Measurements from ENCODE around the gene OR6C6. TPM values are rescaled to one million over a fixed set of nuclear protein-coding genes. Genes with fewer than 3 reads are reported as not detected.
"Not testable (repeated sequence)": the region's sequence is repeated elsewhere in the genome, so short reads cannot be mapped to it uniquely, and the experiment has no call there.

OR6C6 gene
- not detected in 2 replicates for total RNA-seq

DNA sequence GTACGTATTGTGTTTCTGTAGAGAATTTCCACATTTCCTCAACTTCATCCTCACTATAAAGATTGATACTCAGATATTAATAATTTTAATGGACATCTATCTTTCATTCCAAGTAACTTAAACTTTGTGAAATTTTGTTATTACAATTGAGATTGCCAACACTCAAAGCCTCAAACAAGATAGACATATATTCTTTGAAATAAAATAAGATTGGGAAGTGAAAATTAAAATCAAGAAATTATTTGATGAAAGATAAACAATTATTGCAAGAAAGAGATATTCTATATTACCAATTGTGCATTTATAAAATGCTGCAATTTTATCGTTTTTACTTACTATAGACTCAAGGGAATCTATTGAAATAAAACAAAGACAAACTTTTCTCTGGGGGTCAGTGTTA is at the start of gene OR6C6:
TSS of gene OR6C6 (minus strand) at position 101 of the 400 bp plus-strand sequence. CDS start 1,337 bp downstream, outside the sequence.
- no peak for DNase-seq (ENCODE audit: extremely low read depth, low read depth, low spot score)

DNA sequence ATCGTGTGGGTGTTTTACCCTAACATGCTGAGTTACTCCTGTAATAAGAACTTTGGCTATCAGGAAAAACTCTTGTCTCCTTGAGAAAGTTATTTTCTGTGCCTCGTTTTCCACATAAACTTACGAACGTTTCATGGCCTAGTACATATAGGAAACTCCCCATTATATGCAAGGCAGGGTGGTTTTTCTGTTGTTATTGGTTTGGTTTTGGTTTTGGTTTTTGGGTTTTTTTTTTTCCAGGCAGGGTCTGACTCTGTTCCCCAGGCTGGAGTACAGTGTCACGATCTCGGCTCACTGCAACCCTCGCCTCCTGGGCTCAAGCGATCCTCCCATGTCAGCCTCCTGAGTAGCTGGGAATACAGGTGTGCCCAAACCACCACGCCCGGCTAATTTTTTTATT is 39.6 kb upstream of the OR6C6 start:
- DNase-seq (ENCODE audit: extremely low read depth, low read depth, low spot score): no peak

DNA sequence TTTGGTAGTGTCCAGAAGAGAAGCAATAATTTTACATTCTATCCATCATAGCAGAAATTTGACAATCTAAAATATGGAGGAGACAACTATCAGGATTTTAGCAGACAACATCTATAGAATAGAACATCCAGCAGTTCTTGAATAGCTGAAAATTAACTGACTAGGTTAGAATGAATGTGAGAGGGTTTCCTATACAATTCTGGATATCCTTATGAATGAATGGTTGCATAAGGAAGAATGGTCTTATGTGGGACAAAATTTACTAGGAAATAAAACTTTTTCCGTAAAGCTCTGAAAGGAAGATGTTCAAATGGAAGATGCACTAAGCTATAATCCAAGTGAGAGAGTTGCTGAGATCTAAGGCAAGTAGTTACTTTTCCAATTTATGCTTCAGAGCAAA is 34.1 kb upstream of the OR6C6 start, which contains the start of gene OR6C3:
TSS of gene OR6C3 (plus strand) at position 301 of the 400 bp plus-strand sequence. CDS start 955 bp downstream, outside the sequence.
- DNase-seq (ENCODE audit: extremely low read depth, low read depth, low spot score): no peak

DNA sequence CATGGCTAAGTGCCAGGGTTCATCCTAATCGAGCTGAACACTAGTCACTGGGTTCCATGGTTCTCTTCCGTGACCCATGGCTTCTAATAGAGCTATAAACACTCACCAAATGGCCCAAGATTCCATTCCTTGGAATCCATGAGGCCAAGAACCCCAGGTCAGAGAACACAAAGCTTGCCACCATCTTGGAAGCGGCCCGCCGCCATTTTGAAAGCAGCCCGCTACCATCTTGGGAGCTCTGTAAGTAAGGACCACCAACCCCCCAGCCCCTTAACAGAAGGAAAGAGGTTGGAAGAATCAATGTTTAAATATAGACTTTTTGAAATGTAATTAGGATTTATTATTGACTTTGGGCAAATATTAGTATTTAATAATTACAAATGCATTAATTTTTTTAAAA is 29.4 kb upstream of the OR6C6 start:
- DNase-seq (ENCODE audit: extremely low read depth, low read depth, low spot score): not testable (repeated sequence)

DNA sequence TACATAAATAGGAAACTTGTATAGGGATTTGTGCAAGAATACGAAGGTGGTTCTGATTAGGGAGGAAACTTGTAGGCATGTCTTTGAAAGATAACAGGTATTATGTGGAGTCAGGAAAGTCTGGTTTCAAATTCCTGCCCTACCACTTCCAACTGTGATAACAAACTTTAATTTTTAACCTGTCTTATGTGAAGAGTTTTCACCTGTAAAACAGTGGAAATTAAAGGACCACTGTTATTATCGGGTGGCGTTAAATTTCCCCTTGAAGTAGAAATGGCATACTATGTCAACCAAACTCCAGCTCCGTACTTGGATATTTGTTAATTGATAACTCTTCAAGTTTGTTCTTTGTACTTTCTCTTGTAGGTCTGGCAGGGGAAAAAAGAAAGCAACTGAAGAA is 23.8 kb upstream of the OR6C6 start:
- no peak for DNase-seq (ENCODE audit: extremely low read depth, low read depth, low spot score)

DNA sequence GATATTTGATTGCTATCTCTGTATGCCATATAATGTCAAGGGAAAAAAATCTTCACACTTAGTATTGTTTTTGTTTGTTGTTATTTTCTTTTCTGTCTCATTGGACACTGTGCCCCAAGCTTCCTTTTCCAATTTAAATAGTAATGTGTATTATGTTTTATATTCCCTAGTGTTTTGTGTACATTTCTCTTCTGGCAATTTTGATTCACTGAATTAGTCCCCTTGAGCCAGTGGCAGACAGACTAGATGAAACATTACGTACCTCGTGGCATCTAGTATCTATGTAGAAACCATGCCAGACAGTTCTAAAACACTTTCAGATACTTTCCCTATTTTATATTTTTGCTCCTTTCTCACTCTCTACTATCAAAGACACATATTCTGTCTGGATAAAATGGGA is 17.7 kb upstream of the OR6C6 start, which contains the start of gene OR6C1:
TSS of gene OR6C1 (plus strand) at position 301 of the 400 bp plus-strand sequence. CDS start 6,257 bp downstream, outside the sequence.
- DNase-seq (ENCODE audit: extremely low read depth, low read depth, low spot score): no peak

DNA sequence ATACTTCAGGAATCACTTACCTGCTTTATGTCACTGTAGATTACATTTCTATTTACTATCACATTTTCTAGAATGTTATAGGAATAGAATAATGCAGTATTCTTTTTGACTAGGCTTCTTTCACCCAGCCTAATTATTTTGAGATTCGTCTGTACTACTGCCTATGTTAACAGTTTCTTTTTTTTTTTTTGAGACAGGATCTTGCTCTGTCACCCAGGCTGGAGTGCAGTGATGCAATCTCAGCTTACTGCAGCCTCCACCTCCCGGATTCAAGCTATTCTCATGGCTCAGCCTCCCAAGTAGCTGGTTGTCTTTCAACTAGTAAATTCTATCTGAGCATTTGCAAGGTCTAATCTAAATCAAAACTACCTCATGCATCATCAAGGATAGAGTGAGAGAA is 6.4 kb downstream of the OR6C6 start:
- no peak for DNase-seq (ENCODE audit: extremely low read depth, low read depth, low spot score)

DNA sequence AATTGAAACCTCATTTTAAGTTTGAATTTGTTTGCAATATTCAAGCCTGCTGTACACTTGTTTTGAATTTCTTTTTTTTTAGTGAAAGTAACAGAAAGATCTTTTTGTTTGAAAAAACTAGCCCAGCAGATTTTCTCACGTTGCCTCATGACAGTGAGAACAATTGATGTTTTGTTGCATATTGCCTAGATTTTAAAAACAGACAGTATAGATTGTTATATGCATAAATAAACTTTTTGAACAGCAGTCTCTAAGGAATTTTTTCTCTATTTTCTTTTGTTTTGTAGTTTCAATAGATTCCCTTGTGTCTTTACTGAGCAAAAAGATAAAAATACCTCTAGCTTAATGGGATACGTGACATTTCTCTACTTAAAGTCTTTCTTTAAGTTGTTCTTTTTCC is 15.4 kb downstream of the OR6C6 start:
- no peak for DNase-seq (ENCODE audit: extremely low read depth, low read depth, low spot score)

DNA sequence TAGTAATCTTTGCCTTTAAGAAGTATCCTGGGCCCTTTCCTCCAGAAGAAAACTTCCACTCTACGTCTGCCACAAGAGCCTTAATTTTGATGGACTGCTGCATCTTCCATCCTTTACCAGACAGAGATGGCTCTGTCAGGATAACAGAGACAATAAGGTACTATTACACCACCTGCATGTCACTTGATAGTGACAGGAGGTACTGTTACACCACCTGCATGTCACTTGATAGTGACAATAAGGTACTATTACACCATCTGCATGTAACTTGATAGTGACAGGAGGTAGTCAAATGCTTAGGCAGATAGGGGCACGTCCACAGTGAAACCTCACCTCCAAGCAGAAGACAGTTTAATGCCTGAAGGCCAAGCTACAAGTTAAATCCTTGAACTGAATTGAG is 38.1 kb downstream of the OR6C6 start:
- DNase-seq (ENCODE audit: extremely low read depth, low read depth, low spot score): no peak

DNA sequence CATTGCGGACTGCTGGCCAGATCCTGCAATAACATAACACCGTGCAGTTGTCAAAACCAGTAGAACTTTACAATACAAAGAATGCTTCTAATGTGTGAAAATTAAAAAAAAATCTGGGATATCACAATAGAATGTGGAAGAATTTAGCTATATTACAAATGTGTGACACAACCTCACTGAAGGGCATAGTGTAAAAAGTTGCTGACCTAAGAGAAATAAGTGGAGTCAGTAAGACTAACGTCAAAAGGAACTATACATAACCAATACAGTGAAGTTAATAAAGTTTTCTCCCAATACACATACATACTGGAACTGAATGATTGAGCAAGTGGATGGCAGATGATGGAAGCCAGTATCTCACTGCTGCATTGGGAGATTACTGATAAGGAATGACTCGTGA is 39.5 kb downstream of the OR6C6 start:
- no peak for DNase-seq (ENCODE audit: extremely low read depth, low read depth, low spot score)

DNA sequence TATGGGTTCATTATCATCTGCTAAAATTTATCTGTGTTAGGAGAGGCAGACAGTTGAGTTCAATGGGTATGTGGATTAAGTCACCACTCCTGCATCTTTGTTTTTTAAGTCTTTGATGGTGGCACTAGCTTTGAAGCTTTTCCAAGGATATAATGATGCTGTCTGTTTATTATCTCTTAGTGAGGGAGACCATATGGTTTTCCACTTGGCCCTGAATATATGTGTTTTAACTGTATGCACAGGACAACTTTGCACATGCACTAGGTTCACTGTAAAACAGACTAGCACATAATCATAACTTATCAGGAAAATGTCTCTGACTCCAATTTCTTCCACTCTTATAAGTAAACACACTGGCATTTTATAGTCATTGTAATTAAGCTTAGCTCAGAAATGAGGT is 43.1 kb downstream of the OR6C6 start:
- DNase-seq (ENCODE audit: extremely low read depth, low read depth, low spot score): no peak

DNA sequence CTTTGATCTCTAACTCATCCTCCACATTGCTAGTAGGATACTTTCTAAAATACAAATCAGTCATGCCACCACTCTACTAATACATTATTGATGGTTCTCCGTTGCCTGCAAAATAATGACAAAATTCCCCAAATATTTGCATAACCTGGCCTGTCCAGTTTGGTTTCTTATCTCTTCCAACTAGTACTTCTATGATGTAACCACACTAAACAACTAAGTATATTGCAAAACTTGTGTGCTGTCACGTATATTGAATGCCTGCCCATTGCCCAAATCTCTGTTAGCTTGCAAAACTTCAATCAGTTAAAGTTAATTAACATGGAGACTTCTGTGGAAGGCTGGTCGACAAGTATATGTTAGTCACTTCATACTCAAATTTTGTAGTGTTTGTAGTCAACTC is 45.4 kb downstream of the OR6C6 start:
- DNase-seq (ENCODE audit: extremely low read depth, low read depth, low spot score): no peak

DNA sequence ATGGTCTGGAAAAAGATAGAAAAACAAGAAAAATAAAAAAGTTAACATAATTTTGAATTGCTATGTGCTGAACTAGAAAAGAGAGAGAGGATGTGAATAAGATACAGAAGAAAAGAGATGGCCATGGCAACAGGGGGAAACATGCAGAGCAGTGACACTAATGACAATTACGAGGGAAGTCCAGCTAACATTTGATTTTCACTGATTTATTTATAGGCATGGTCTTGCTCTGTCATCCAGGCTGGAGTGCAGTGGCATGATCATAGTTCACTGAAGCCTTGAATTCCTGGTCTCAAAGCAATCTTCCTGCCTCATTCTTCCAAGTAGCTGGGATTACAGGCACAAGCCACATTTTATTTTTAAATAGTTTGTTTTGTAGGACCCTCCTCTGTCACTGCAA is 50.2 kb downstream of the OR6C6 start:
- no peak for DNase-seq (ENCODE audit: extremely low read depth, low read depth, low spot score)

DNA sequence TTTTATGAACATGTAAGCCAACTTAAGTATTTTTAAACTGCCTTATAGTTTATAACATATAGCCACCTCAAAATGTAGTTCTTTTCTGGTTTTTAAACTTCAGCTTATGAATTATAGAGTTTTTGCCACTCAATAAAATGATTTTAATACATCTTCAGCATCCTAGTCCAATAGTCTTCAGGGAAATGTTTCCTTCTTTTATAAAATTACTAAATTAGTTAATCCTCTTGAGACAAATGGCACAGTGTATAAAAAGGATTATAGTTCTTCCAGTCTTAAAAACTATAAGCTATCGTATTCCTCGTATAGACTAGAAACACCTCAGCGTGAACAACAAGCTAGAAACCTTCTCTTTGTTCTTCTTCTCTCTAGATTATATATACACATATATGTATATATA is 52.1 kb downstream of the OR6C6 start, which contains the start of gene OR6C74:
TSS of gene OR6C74 (plus strand) at position 301 of the 400 bp plus-strand sequence. CDS start 2,679 bp downstream, outside the sequence.
- no peak for DNase-seq (ENCODE audit: extremely low read depth, low read depth, low spot score)

Other genes starting within 250 kb of the OR6C6 start
- not detected in 2 replicates for gene OR9K2, start 170.2 kb downstream of the OR6C6 start, total RNA-seq
- not detected in 2 replicates for gene OR10A7, start 75.5 kb downstream of the OR6C6 start, total RNA-seq
- not detected in 2 replicates for gene OR6C74, start 52.0 kb downstream of the OR6C6 start, total RNA-seq
- not detected in 2 replicates for gene OR6C1, start 17.8 kb upstream of the OR6C6 start, total RNA-seq
- not detected in 2 replicates for gene OR6C3, start 34.2 kb upstream of the OR6C6 start, total RNA-seq
- not detected in 2 replicates for gene OR6C75, start 66.4 kb upstream of the OR6C6 start, total RNA-seq
- not detected in 2 replicates for gene OR6C65, start 104.0 kb upstream of the OR6C6 start, total RNA-seq
- not detected in 2 replicates for gene OR6C76, start 129.7 kb upstream of the OR6C6 start, total RNA-seq
- not detected in 2 replicates for gene OR6C2, start 147.5 kb upstream of the OR6C6 start, total RNA-seq
- not detected in 2 replicates for gene OR6C70, start 173.6 kb upstream of the OR6C6 start, total RNA-seq
- not detected in 2 replicates for gene OR6C68, start 195.8 kb upstream of the OR6C6 start, total RNA-seq